Lung (tissue), 12 donors: ENCODE data around the gene TMEM151A. TPM values are rescaled to one million over a fixed set of nuclear protein-coding genes. Genes with fewer than 3 reads are reported as not detected.
"Not testable (repeated sequence)": the region's sequence is repeated elsewhere in the genome, so short reads cannot be mapped to it uniquely, and the experiment has no call there.

Source experiments
- ATAC-seq: fragments of 200-7000 bp; cut with Tn5 transposase; one replicate; pipeline ENCODE4 v1.9.1; 2020; ENCODE audit warnings: moderate number of reproducible peaks; ENCODE audit not compliant: insufficient read depth, low FRiP score
- DNase-seq, 3 donors: peaks; one replicate each; pipeline ENCODE4 v3.0.0-alpha.2; 2013 to 2017
- H3K27ac ChIP-seq, 2 donors: one replicate each; pipeline ENCODE4 v1.5.1; 2013; ENCODE audit warnings: mild to moderate bottlenecking in 2 of 2, moderate library complexity in 2 of 2, control low read depth in 1 of 2, inconsistent platforms in 1 of 2, low read depth in 1 of 2, low read length in 1 of 2
- H3K27me3 ChIP-seq, 3 donors: one replicate each; pipeline ENCODE4 v1.5.1; 2013; ENCODE audit warnings: low read length in 2 of 3; ENCODE audit not compliant: control insufficient read depth in 3 of 3, insufficient read depth in 3 of 3
- H3K36me3 ChIP-seq, 4 donors: one replicate each; pipeline ENCODE4 v1.5.1; 2013; ENCODE audit warnings: low read length in 4 of 4, mild to moderate bottlenecking in 1 of 4, moderate library complexity in 1 of 4; ENCODE audit not compliant: control insufficient read depth in 4 of 4, insufficient read depth in 4 of 4
- H3K4me1 ChIP-seq, 5 donors: one replicate each; pipeline ENCODE4 v1.5.1; 2013; ENCODE audit warnings: low read length in 5 of 5, mild to moderate bottlenecking in 2 of 5, moderate library complexity in 1 of 5; ENCODE audit not compliant: control insufficient read depth in 5 of 5, insufficient read depth in 5 of 5
- H3K4me3 ChIP-seq: one replicate; pipeline ENCODE4 v1.5.1; 2013; ENCODE audit warnings: mild to moderate bottlenecking, control low read depth, moderate library complexity
- H3K9ac ChIP-seq, 2 donors: one replicate each; pipeline ENCODE4 v1.5.1; 2013; ENCODE audit warnings: low read length in 2 of 2, control low read depth in 1 of 2; ENCODE audit not compliant: insufficient read depth in 1 of 2
- H3K9me3 ChIP-seq, 4 donors: one replicate each; pipeline ENCODE4 v1.5.1; 2013; ENCODE audit warnings: low read length in 3 of 4, mild to moderate bottlenecking in 1 of 4, moderate library complexity in 1 of 4; ENCODE audit not compliant: control insufficient read depth in 4 of 4, insufficient read depth in 3 of 4
- WGBS, 2 donors: extraction: QIAGEN DNeasy Blood & Tissue Kit; methylation state at CpG; one replicate each; pipeline ENCODE4 v1.1.7; 2013; 5-methylcytosine and 5-hydroxymethylcytosine counted together
- polyA plus RNA-seq, 2 donors: library from polyadenylated mRNA; stranded (reverse); fragments of 200-250 nt; gene quantifications; one replicate each; pipeline ENCODE4 v1.2.1, GENCODE V29; 2013
- total RNA-seq, 2 donors: library from RNA; depleted of rRNA in 1 of 2; stranded (reverse); fragments of >200 nt in 1 of 2; gene quantifications; one replicate each; pipeline ENCODE4 v1.2.1, GENCODE V29; 2014 to 2021
- TF ChIP-seq, protein P1 (sequence below): IDR thresholded peaks from 2 replicates; pipeline ENCODE4 v1.5.1; 2012; ENCODE audit warnings: mild to moderate bottlenecking; ENCODE audit errors: control extremely low read depth, extremely low read depth
- donor health status: control.
- donor health status: control.
- donor health status: Bipolar disorder and iron deficiency.
- donor health status: healthy.
- donor health status: DM: yes; HTN: yes; CAD: no.

Gene TMEM151A
- total and polyA plus RNA-seq, 4 donors = 0.09 to 0.91 (median 0.25) TPM

DNA sequence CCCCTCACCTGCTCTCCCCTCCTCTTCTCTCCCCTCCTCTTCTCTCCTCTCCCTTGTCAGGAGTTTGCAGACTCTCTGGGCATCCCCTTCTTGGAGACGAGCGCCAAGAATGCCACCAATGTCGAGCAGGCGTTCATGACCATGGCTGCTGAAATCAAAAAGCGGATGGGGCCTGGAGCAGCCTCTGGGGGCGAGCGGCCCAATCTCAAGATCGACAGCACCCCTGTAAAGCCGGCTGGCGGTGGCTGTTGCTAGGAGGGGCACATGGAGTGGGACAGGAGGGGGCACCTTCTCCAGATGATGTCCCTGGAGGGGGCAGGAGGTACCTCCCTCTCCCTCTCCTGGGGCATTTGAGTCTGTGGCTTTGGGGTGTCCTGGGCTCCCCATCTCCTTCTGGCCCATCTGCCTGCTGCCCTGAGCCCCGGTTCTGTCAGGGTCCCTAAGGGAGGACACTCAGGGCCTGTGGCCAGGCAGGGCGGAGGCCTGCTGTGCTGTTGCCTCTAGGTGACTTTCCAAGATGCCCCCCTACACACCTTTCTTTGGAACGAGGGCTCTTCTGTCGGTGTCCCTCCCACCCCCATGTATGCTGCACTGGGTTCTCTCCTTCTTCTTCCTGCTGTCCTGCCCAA lies 15.6 kb upstream of the TMEM151A start:
- Histone ChIP-seq H3K9ac (no peak overlapping the region), H3K36me3 (peaks cover 5 to 50% (median 33%) of the 10 kb centered on the region in 4 donors), H3K9me3 (no peaks in the 10 kb centered on the region), H3K27ac (no peak overlapping the region), H3K27me3 (peaks cover 0 to 2% (median 0%) of the 10 kb centered on the region in 3 donors), H3K4me1 (peaks cover 0 to 8% (median 0%) of the 10 kb centered on the region in 5 donors), H3K4me3 (no peak overlapping the region)
- 91 to 94% methylated on average over 14 of the region's 14 CpGs for WGBS, 2 donors
- no peak for ATAC-seq
- DNase-seq = no peak
- TF ChIP-seq, protein P1, sequence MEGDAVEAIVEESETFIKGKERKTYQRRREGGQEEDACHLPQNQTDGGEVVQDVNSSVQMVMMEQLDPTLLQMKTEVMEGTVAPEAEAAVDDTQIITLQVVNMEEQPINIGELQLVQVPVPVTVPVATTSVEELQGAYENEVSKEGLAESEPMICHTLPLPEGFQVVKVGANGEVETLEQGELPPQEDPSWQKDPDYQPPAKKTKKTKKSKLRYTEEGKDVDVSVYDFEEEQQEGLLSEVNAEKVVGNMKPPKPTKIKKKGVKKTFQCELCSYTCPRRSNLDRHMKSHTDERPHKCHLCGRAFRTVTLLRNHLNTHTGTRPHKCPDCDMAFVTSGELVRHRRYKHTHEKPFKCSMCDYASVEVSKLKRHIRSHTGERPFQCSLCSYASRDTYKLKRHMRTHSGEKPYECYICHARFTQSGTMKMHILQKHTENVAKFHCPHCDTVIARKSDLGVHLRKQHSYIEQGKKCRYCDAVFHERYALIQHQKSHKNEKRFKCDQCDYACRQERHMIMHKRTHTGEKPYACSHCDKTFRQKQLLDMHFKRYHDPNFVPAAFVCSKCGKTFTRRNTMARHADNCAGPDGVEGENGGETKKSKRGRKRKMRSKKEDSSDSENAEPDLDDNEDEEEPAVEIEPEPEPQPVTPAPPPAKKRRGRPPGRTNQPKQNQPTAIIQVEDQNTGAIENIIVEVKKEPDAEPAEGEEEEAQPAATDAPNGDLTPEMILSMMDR = no peak

DNA sequence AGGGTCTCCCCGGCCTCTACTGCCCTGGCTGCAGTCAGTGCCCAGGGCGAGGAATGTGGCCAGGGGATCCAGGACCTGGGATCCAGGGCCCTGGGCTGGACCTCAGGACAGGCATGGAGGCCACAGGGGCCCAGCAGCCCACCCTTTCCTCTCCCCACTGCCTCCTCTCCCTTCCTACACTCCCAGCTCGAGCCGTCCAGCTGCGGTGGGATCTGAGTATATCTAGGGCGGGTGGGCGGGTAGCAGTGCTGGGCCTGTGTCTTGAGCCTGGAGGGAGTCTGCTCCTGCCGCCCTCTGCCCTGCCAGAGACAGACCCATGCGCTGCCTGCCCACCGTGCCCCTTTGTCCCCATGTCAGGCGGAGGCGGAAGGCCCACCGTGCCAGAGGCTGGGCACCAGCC lies 15.1 kb upstream of the TMEM151A start:
- not testable (repeated sequence) for DNase-seq, H3K9me3 ChIP-seq, H3K27ac ChIP-seq, H3K4me1 ChIP-seq, H3K27me3 ChIP-seq, ATAC-seq, H3K9ac ChIP-seq, H3K4me3 ChIP-seq
- 83 to 86% methylated on average over 12 to 13 of the region's 13 CpGs for WGBS, 2 donors
- H3K36me3 ChIP-seq = peaks cover 5 to 49% (median 32%) of the 10 kb centered on the region in 4 donors

DNA sequence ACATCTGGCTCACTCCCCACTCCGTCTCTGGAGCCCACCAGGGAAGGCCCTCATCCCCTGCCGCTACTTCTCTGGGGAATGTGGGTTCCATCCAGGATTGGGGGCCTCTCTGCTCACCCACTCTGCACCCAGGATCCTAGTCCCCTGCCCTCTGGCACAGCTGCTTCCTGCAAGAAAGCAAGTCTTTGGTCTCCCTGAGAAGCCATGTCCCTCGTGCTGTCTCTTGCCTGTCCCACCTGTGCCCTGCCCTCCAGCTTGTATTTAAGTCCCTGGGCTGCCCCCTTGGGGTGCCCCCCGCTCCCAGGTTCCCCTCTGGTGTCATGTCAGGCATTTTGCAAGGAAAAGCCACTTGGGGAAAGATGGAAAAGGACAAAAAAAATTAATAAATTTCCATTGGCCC lies 14.6 kb upstream of the TMEM151A start:
- not testable (repeated sequence) for H3K27ac ChIP-seq, DNase-seq, H3K9me3 ChIP-seq, ATAC-seq, H3K4me3 ChIP-seq, H3K9ac ChIP-seq, H3K27me3 ChIP-seq, H3K4me1 ChIP-seq
- peaks cover 5 to 45% (median 28%) of the 10 kb centered on the region in 4 donors for H3K36me3 ChIP-seq
- WGBS, 2 donors = 35 to 63% methylated on average over 3 to 4 of the region's 4 CpGs

DNA sequence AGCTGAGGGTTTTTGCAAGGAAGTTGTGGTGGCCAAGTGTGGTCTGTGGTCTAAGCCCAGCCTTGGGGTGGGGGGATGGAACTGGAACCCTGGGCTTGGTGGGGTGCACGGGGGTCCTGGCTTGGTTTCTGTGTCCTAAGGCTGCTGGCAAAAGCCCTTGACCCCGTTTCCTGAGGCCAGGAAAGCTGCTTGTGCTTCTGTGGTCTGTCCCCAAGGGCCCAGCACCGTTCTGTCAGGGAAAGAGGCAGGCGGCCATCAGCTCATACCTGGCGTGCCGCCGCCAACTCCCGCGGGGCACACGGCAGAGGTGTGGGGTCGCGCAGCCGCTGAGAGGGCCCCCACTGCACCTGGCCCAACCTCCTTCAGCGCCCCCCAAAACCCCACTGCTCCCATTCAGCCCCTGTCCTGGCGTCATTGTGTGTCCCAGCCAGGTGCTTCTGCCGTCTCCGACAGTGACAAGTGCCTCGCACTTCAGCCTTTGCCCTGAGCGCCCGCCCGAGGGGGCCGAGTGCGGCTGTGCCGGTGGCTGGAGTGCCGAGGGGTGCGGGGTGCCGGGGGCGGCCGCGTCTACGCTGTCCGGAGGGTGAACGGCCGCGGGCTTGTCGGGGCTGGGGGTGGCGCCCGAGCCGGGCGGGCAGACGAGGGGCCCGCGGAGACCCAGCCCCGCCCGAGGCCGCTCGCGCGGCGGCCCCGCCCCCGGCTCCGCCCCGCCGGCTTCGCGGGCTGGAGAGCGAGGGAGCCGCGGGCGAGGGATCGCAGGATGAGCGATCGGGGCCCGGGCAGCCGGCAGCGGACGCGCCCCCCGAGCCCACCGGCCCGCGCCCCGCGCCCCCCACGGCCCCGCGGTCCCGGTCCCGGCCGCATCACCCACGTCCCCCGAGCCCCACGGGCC lies 14.0 kb upstream of the TMEM151A start, which contains the start of gene CNIH2:
CNIH2 (plus strand) TSS at position 705 of the 892 bp plus-strand sequence. CDS start 282 bp downstream, outside the sequence.
- Histone ChIP-seq H3K4me3 (no peak within 1 kb of the TSS), H3K27me3 (peaks cover 0 to 2% (median 0%) of the 10 kb centered on the region in 3 donors), H3K27ac (no peak within 1 kb of the TSS), H3K36me3 (peaks cover 2 to 39% (median 24%) of the 10 kb centered on the region in 4 donors), H3K9ac (no peak within 1 kb of the TSS), H3K9me3 (no peaks in the 10 kb centered on the region), H3K4me1 (peaks cover 0 to 8% (median 0%) of the 10 kb centered on the region in 5 donors)
- TF ChIP-seq, protein P1 = no peak
- ATAC-seq (no peak), DNase-seq (peak; percentile 42 to 47 (median 47))
- 5 to 6% methylated on average over 54 to 84 of the region's 84 CpGs for WGBS, 2 donors
